Activated T-cell treated with anti-CD3 and anti-CD28 coated beads, Interleukin-2, amount 50 U/mL, for 4 hours (primary cell): ENCODE results near the gene SNX18. TPM values are rescaled to one million over a fixed set of nuclear protein-coding genes. Genes with fewer than 3 reads are reported as not detected.
"Not testable (repeated sequence)": the region's sequence is repeated elsewhere in the genome, so short reads cannot be mapped to it uniquely, and the experiment has no call there.

Experiments
- ATAC-seq, 2 donors: fragments of 200-7000 bp; cut with Tn5 transposase; one replicate each; pipeline ENCODE4 v1.10.0; 2021
- DNase-seq: peaks from one replicate; pipeline ENCODE4 v3.0.0-alpha.2; 2020
- H3K27me3 Mint-ChIP-seq: one replicate; pipeline ENCODE4 v1.8.0; 2021; ENCODE audit warnings: low read depth, mixed read lengths
- H3K36me3 Mint-ChIP-seq: one replicate; pipeline ENCODE4 v1.8.0; 2022; ENCODE audit warnings: mixed read lengths; ENCODE audit not compliant: insufficient read depth
- H3K4me1 Mint-ChIP-seq: one replicate; pipeline ENCODE4 v1.8.0; 2021; ENCODE audit warnings: low read depth, mixed read lengths
- H3K4me3 Mint-ChIP-seq: one replicate; pipeline ENCODE4 v1.8.0; 2021; ENCODE audit warnings: mild to moderate bottlenecking, moderate library complexity, mixed read lengths
- H3K9me3 Mint-ChIP-seq: one replicate; pipeline ENCODE4 v1.8.0; 2021; ENCODE audit warnings: mixed read lengths
- total RNA-seq, 3 donors: library from RNA; stranded (reverse); gene quantifications; one replicate each; pipeline ENCODE4 v1.2.1, GENCODE V29; 2021

The SNX18 gene
- total RNA-seq, 3 donors from 2014 or later: 10.2 to 11.7 (median 10.9) TPM

GRCh38 chr5:54525261-54525660, 7.7 kb downstream of the SNX18 start:
- no peak overlapping the region for H3K4me3 Mint-ChIP-seq

GRCh38 chr5:54525692-54526091, 8.1 kb downstream of the SNX18 start:
- H3K36me3 Mint-ChIP-seq: no peaks in the 10 kb centered on the region
- no peak overlapping the region for H3K4me3 Mint-ChIP-seq
- H3K4me1 Mint-ChIP-seq: peaks cover 50% of the 10 kb centered on the region
- H3K27me3 Mint-ChIP-seq: no peaks in the 10 kb centered on the region
- DNase-seq (no peak), ATAC-seq (no peak)
- no peaks in the 10 kb centered on the region for H3K9me3 Mint-ChIP-seq

More at GRCh38 chr5:54525261-54525660, 7.7 kb downstream of the SNX18 start:
- ATAC-seq: no peak
- DNase-seq: no peak
- H3K4me1 Mint-ChIP-seq: peaks cover 53% of the 10 kb centered on the region
- no peaks in the 10 kb centered on the region for H3K27me3 Mint-ChIP-seq
- no peaks in the 10 kb centered on the region for H3K36me3 Mint-ChIP-seq
- H3K9me3 Mint-ChIP-seq: no peaks in the 10 kb centered on the region

GRCh38 chr5:54526604-54527288, 9.2 kb downstream of the SNX18 start:
- Mint-ChIP-seq H3K36me3 (peaks cover 1% of the 10 kb centered on the region), H3K9me3 (no peaks in the 10 kb centered on the region), H3K4me1 (peaks cover 52% of the 10 kb centered on the region), H3K27me3 (no peaks in the 10 kb centered on the region), H3K4me3 (no peak overlapping the region)
- no peak for DNase-seq
- ATAC-seq: no peak

GRCh38 chr5:54528633-54529209, 11.2 kb downstream of the SNX18 start:
- no peaks in the 10 kb centered on the region for H3K9me3 Mint-ChIP-seq
- H3K4me3 Mint-ChIP-seq: no peak overlapping the region
- DNase-seq: no peak
- peaks cover 5% of the 10 kb centered on the region for H3K36me3 Mint-ChIP-seq
- ATAC-seq: no peak
- no peaks in the 10 kb centered on the region for H3K27me3 Mint-ChIP-seq
- H3K4me1 Mint-ChIP-seq: peaks cover 43% of the 10 kb centered on the region

GRCh38 chr5:54529565-54529964, 12.0 kb downstream of the SNX18 start:
- no peaks in the 10 kb centered on the region for H3K9me3 Mint-ChIP-seq
- ATAC-seq (no peak), DNase-seq (no peak)
- H3K36me3 Mint-ChIP-seq: peaks cover 7% of the 10 kb centered on the region
- H3K27me3 Mint-ChIP-seq: no peaks in the 10 kb centered on the region
- H3K4me3 Mint-ChIP-seq: no peak overlapping the region
- peaks cover 41% of the 10 kb centered on the region for H3K4me1 Mint-ChIP-seq

GRCh38 chr5:54531546-54531945, 14.0 kb downstream of the SNX18 start:
- no peak for DNase-seq

GRCh38 chr5:54533541-54534190, 16.1 kb downstream of the SNX18 start:
- no peaks in the 10 kb centered on the region for H3K9me3 Mint-ChIP-seq
- DNase-seq (no peak), ATAC-seq (no peak)
- peaks cover 12% of the 10 kb centered on the region for H3K36me3 Mint-ChIP-seq
- no peak overlapping the region for H3K4me3 Mint-ChIP-seq
- no peaks in the 10 kb centered on the region for H3K27me3 Mint-ChIP-seq
- peaks cover 39% of the 10 kb centered on the region for H3K4me1 Mint-ChIP-seq

More at GRCh38 chr5:54531546-54531945, 14.0 kb downstream of the SNX18 start:
- H3K9me3 Mint-ChIP-seq: no peaks in the 10 kb centered on the region
- H3K4me1 Mint-ChIP-seq: peaks cover 32% of the 10 kb centered on the region
- H3K36me3 Mint-ChIP-seq: peaks cover 12% of the 10 kb centered on the region
- H3K27me3 Mint-ChIP-seq: no peaks in the 10 kb centered on the region
- ATAC-seq: no peak
- H3K4me3 Mint-ChIP-seq: no peak overlapping the region

- H3K4me3 Mint-ChIP-seq: no peak overlapping the region
- DNase-seq: no peak
- H3K4me1 Mint-ChIP-seq: peaks cover 39% of the 10 kb centered on the region
Observed at GRCh38 chr5:54534191-54535004, 16.8 kb downstream of the SNX18 start.

GRCh38 chr5:54535149-54535844, 17.7 kb downstream of the SNX18 start:
- Mint-ChIP-seq H3K36me3 (peaks cover 12% of the 10 kb centered on the region), H3K4me1 (peaks cover 36% of the 10 kb centered on the region), H3K9me3 (no peaks in the 10 kb centered on the region), H3K27me3 (no peaks in the 10 kb centered on the region), H3K4me3 (no peak overlapping the region)
- DNase-seq (no peak), ATAC-seq (no peak)

More at GRCh38 chr5:54534191-54535004, 16.8 kb downstream of the SNX18 start:
- H3K9me3 Mint-ChIP-seq: no peaks in the 10 kb centered on the region
- no peak for ATAC-seq
- H3K36me3 Mint-ChIP-seq: peaks cover 12% of the 10 kb centered on the region
- H3K27me3 Mint-ChIP-seq: no peaks in the 10 kb centered on the region

- not testable (repeated sequence) for ATAC-seq, H3K27me3 Mint-ChIP-seq, H3K4me3 Mint-ChIP-seq, DNase-seq, H3K9me3 Mint-ChIP-seq
- H3K36me3 Mint-ChIP-seq: peaks cover 11% of the 10 kb centered on the region
- peaks cover 29% of the 10 kb centered on the region for H3K4me1 Mint-ChIP-seq
Observed at GRCh38 chr5:54536375-54536774, 18.8 kb downstream of the SNX18 start.

GRCh38 chr5:54536861-54537260, 19.3 kb downstream of the SNX18 start:
- not testable (repeated sequence) for H3K4me3 Mint-ChIP-seq, DNase-seq, H3K27me3 Mint-ChIP-seq, ATAC-seq, H3K9me3 Mint-ChIP-seq
- peaks cover 11% of the 10 kb centered on the region for H3K36me3 Mint-ChIP-seq
- H3K4me1 Mint-ChIP-seq: peaks cover 27% of the 10 kb centered on the region

- Mint-ChIP-seq H3K4me1 (peaks cover 26% of the 10 kb centered on the region), H3K9me3 (no peaks in the 10 kb centered on the region), H3K4me3 (no peak overlapping the region), H3K27me3 (no peaks in the 10 kb centered on the region), H3K36me3 (peaks cover 11% of the 10 kb centered on the region)
- DNase-seq (no peak), ATAC-seq (no peak)
Observed at GRCh38 chr5:54537725-54538124, 20.2 kb downstream of the SNX18 start.

- no peak for ATAC-seq
- H3K27me3 Mint-ChIP-seq: no peaks in the 10 kb centered on the region
- DNase-seq: no peak
- no peaks in the 10 kb centered on the region for H3K9me3 Mint-ChIP-seq
- no peak overlapping the region for H3K4me3 Mint-ChIP-seq
- peaks cover 15% of the 10 kb centered on the region for H3K36me3 Mint-ChIP-seq
- H3K4me1 Mint-ChIP-seq: peaks cover 26% of the 10 kb centered on the region
Observed at GRCh38 chr5:54538156-54538555, 20.6 kb downstream of the SNX18 start.

GRCh38 chr5:54539001-54539400, 21.4 kb downstream of the SNX18 start:
- Mint-ChIP-seq H3K27me3 (no peaks in the 10 kb centered on the region), H3K4me1 (peaks cover 18% of the 10 kb centered on the region), H3K36me3 (peaks cover 13% of the 10 kb centered on the region), H3K9me3 (no peaks in the 10 kb centered on the region), H3K4me3 (no peak overlapping the region)
- ATAC-seq (no peak), DNase-seq (no peak)
